Muscle of leg (tissue), 11 donors: ENCODE results near the gene BCL11B. TPM values are rescaled to one million over a fixed set of nuclear protein-coding genes. Genes with fewer than 3 reads are reported as not detected.

Source experiments
- DNase-seq: peaks from one replicate; pipeline ENCODE4 v3.0.0; 2013
- H3K27ac ChIP-seq: one replicate; pipeline ENCODE4 v1.5.1; 2013; ENCODE audit warnings: mild to moderate bottlenecking, low read length, control low read depth
- H3K27me3 ChIP-seq: one replicate; pipeline ENCODE4 v1.6.1; 2013; ENCODE audit warnings: low read length; ENCODE audit not compliant: control insufficient read depth, insufficient read depth
- H3K36me3 ChIP-seq: one replicate; pipeline ENCODE4 v1.6.1; 2013; ENCODE audit warnings: low read length; ENCODE audit not compliant: control insufficient read depth, insufficient read depth
- H3K4me1 ChIP-seq: one replicate; pipeline ENCODE4 v1.6.1; 2013; ENCODE audit warnings: low read length; ENCODE audit not compliant: control insufficient read depth, insufficient read depth
- H3K4me3 ChIP-seq: one replicate; pipeline ENCODE4 v1.5.1; 2013; ENCODE audit warnings: low read length, control low read depth
- H3K9me3 ChIP-seq: replicated peaks from 2 replicates; pipeline ENCODE4 v1.6.1; 2013; ENCODE audit warnings: low read depth, low read length; ENCODE audit not compliant: control insufficient read depth
- WGBS: methylation state at CpG from one replicate; pipeline ENCODE4 v1.1.5; 2013; ENCODE audit warnings: missing lambda C conversion rate; ENCODE audit not compliant: insufficient coverage; 5-methylcytosine and 5-hydroxymethylcytosine counted together
- polyA plus RNA-seq, 8 donors: library from polyadenylated mRNA; unstranded; fragments of 120-200 nt; gene quantifications; one replicate each; pipeline versions ENCODE4 v1.2.1 to v1.2.3, GENCODE V29; 2013; ENCODE audit warnings: inconsistent platforms in 1 of 8, low replicate concordance in 1 of 8; ENCODE audit not compliant: insufficient read length in 8 of 8, insufficient read depth in 1 of 8
- total RNA-seq: library from RNA; stranded (reverse); fragments of 120-200 nt; gene quantifications from one replicate; pipeline ENCODE4 v1.2.4, GENCODE V29; 2013

Gene BCL11B
- total and polyA plus RNA-seq, 9 donors, result 0.89 to 6.3 (median 1.4) TPM

DNA sequence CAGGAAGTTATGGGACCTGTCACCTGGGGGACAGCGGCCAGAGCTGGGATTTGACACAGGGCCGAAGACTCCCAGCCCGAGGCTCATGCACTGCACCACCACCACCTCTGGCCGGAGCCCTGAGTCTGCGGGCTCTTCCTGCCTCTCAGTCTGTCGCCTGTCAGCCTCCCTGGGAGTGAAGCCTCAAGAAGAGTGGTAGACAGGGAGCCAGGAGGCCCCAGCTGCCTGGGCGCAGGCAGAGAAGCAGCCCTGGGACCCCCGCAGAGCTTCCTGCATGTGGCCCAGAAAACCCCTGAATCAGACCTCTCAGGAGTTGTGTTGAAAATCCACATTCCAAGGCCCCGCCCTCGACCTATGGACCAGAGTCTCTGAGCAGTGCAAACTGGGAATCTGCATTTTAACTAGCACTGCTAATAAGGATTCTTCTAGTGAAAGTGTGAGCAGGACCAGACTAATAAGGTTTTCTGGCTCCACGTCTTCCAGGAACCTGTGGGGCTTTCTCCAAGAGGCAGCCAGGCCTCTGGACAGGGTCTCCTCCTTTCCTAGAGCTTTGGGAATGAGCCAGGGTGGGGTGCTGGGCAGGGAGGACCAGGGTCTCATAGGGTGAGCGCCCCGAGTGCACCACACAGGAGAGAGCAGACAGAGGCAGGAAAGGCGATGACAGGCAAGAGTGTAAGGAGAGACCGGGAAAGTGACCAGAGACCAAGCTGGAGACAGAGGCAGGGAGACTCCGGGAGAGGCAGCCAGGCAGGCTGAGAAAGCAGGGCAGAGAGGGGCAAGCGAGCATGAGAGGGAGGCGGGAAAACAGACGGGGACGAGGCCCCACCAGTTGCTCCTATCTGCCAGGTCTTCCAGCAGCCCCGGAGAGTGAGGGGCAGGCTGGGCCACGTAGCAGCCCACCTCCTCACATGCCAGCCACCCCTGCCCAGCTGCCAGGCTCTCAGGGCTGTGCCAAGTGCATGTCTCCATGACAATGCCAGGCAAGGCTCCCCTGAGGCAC is 112.4 kb downstream of the BCL11B start:
- Histone ChIP-seq H3K27ac (no peak overlapping the region), H3K4me1 (peaks cover 8% of the 10 kb centered on the region), H3K27me3 (peaks cover 5% of the 10 kb centered on the region), H3K36me3 (no peaks in the 10 kb centered on the region), H3K4me3 (no peak overlapping the region), H3K9me3 (peaks cover 3% of the 10 kb centered on the region)
- DNase-seq, result no peak
- WGBS, result 70% methylated on average over 19 of the region's 22 CpGs

DNA sequence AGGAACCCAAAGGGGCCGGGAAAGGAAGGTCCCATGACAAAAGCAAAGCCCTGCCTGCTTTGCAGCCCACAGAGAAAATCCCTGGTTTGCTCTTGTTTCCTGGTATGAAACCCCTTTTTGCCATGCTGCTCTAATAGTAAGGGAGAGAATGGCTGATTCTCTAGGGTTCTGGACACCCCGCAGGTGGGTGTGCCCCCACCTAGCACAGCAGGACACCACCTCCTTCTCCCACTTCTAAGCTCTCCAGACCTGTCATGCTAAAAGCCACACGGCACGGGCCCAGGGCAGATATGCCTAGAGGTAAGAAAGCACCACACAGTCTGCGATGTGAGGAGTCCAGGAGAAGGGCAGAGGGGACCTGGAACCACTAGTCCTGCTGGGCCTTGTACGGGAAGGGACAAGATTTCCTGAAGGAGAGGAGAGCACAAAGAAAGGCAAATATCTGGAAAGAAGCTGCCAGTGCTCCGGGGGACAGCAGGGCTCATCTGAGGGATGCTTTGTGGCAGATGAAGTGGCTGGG is 113.3 kb downstream of the BCL11B start:
- H3K27me3 ChIP-seq, result peaks cover 5% of the 10 kb centered on the region
- WGBS, result 69% methylated on average over 3 of the region's 7 CpGs
- no peak overlapping the region for H3K27ac ChIP-seq
- peaks cover 8% of the 10 kb centered on the region for H3K4me1 ChIP-seq
- no peak for DNase-seq
- peaks cover 3% of the 10 kb centered on the region for H3K9me3 ChIP-seq
- H3K36me3 ChIP-seq, result no peaks in the 10 kb centered on the region
- no peak overlapping the region for H3K4me3 ChIP-seq

DNA sequence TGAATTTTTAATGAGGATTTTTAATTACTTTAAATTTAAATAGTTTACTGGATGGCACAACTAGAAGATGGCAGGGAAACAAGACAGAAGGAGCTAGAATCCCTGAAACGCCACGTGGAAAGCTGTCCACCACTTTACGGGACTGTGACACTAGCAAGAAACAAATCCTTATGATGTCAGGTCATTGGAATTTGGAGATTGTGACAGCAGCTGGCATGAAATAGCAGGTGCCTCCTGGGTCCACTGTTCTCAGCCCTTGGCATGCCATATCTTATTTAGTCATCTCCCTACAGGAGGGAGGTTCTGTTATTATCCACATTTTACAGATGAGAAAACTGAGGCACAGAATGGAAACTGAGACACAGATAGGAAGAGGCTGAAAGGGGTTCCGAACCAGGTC is 113.8 kb downstream of the BCL11B start:
- no peaks in the 10 kb centered on the region for H3K36me3 ChIP-seq
- H3K27ac ChIP-seq, result no peak overlapping the region
- peaks cover 3% of the 10 kb centered on the region for H3K9me3 ChIP-seq
- peak; percentile 44 for DNase-seq
- H3K4me1 ChIP-seq, result peaks cover 8% of the 10 kb centered on the region
- WGBS, result 94% methylated on average over 1 of the region's 4 CpGs
- H3K4me3 ChIP-seq, result no peak overlapping the region
- peaks cover 5% of the 10 kb centered on the region for H3K27me3 ChIP-seq

- DNase-seq, result no peak
- peaks cover 5% of the 10 kb centered on the region for H3K27me3 ChIP-seq
- H3K4me1 ChIP-seq, result peaks cover 8% of the 10 kb centered on the region
- H3K27ac ChIP-seq, result no peak overlapping the region
- peaks cover 3% of the 10 kb centered on the region for H3K9me3 ChIP-seq
- WGBS, result 97% methylated on average over 7 of the region's 8 CpGs
- H3K36me3 ChIP-seq, result no peaks in the 10 kb centered on the region
- H3K4me3 ChIP-seq, result no peak overlapping the region
Observed at GRCh38 chr14:99157676-99158075, 114.3 kb downstream of the BCL11B start.

GRCh38 chr14:99157246-99157645 is 114.8 kb downstream of the BCL11B start:
- DNase-seq, result no peak
- Histone ChIP-seq H3K27ac (no peak overlapping the region), H3K4me1 (peaks cover 8% of the 10 kb centered on the region), H3K27me3 (peaks cover 5% of the 10 kb centered on the region), H3K9me3 (peaks cover 3% of the 10 kb centered on the region), H3K36me3 (no peaks in the 10 kb centered on the region), H3K4me3 (no peak overlapping the region)
- 83% methylated on average over 5 of the region's 8 CpGs for WGBS

- H3K27ac ChIP-seq, result no peak overlapping the region
- H3K9me3 ChIP-seq, result peaks cover 3% of the 10 kb centered on the region
- peaks cover 8% of the 10 kb centered on the region for H3K4me1 ChIP-seq
- H3K36me3 ChIP-seq, result no peaks in the 10 kb centered on the region
- WGBS, result 86% methylated on average over 2 of the region's 6 CpGs
- no peak overlapping the region for H3K4me3 ChIP-seq
- no peak for DNase-seq
- peaks cover 5% of the 10 kb centered on the region for H3K27me3 ChIP-seq
Observed at GRCh38 chr14:99156814-99157213, 115.2 kb downstream of the BCL11B start.

DNA sequence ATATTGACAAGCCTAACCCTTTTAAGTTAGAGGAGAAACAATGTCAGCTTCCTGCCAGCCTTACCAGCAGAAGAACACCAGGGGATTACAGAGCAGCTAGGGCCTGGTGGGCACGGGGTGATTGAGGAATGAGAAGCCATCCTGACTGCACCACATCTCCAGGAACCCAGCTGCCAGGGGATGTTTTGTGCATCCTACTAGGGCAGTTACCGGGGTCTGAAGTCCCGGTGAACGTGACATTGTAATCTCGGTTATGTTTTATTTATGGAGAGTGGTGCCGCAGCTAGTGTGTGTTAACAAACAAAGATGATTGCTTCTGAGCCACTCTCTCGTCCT is 115.9 kb downstream of the BCL11B start:
- Histone ChIP-seq H3K4me3 (no peak overlapping the region), H3K9me3 (no peaks in the 10 kb centered on the region), H3K36me3 (no peaks in the 10 kb centered on the region), H3K27ac (no peak overlapping the region), H3K27me3 (peaks cover 3% of the 10 kb centered on the region), H3K4me1 (peaks cover 8% of the 10 kb centered on the region)
- DNase-seq, result no peak
- WGBS, result 69% methylated on average over 7 of the region's 7 CpGs

GRCh38 chr14:99155173-99156089 is 116.6 kb downstream of the BCL11B start:
- Histone ChIP-seq H3K4me1 (peaks cover 8% of the 10 kb centered on the region), H3K27ac (no peak overlapping the region), H3K4me3 (no peak overlapping the region), H3K9me3 (no peaks in the 10 kb centered on the region), H3K27me3 (peaks cover 3% of the 10 kb centered on the region), H3K36me3 (no peaks in the 10 kb centered on the region)
- DNase-seq, result no peak
- 64% methylated on average over 2 of the region's 6 CpGs for WGBS

GRCh38 chr14:99150236-99150635 is 121.8 kb downstream of the BCL11B start:
- Histone ChIP-seq H3K4me3 (no peak overlapping the region), H3K9me3 (no peaks in the 10 kb centered on the region), H3K4me1 (no peaks in the 10 kb centered on the region), H3K27ac (no peak overlapping the region), H3K27me3 (peaks cover 18% of the 10 kb centered on the region), H3K36me3 (no peaks in the 10 kb centered on the region)
- no CpG with 5 or more reads among the region's 2 CpGs for WGBS
- no peak for DNase-seq
